HCT116 (cell line): ENCODE measurements around the gene SLC10A3.

Experiments used
- CEBPB ChIP-seq: IDR thresholded peaks from 2 replicates; pipeline ENCODE4 v1.6.1; 2012; ENCODE audit warnings: low read depth
- CTCF ChIP-seq, 3 experiments: fragments of 200-600 bp in 1 of 3; sonication (generic) in 1 of 3; IDR thresholded peaks in 2 of 3; conservative IDR thresholded peaks in 1 of 3; 2 replicates each; pipeline ENCODE4 v1.5.1; 2012 to 2017; ENCODE audit warnings: low read depth in 2 of 3, low read length in 2 of 3, antibody characterized with exemption in 1 of 3, borderline replicate concordance in 1 of 3, control low read depth in 1 of 3, mild to moderate bottlenecking in 1 of 3, mixed read lengths in 1 of 3, mixed run types in 1 of 3, moderate library complexity in 1 of 3; ENCODE audit not compliant: insufficient read depth in 1 of 3
- EGR1 ChIP-seq: IDR thresholded peaks from 2 replicates; pipeline ENCODE4 v1.6.1; 2012; ENCODE audit warnings: low read depth
- EZH2 ChIP-seq: fragments of 200-600 bp; sonication (generic); IDR thresholded peaks from 2 replicates; pipeline ENCODE4 v1.6.1; 2017; ENCODE audit warnings: antibody characterized with exemption, mixed run types
- EZH2phosphoT487 ChIP-seq: fragments of 200-600 bp; IDR thresholded peaks from 2 replicates; pipeline ENCODE4 v1.6.1; 2018; ENCODE audit warnings: antibody characterized with exemption, borderline replicate concordance
- POLR2A ChIP-seq: IDR thresholded peaks from 2 replicates; pipeline ENCODE4 v1.7.0; 2011; ENCODE audit warnings: borderline replicate concordance; ENCODE audit not compliant: insufficient read depth, insufficient read length; ENCODE audit errors: extremely low read depth
- POLR2AphosphoS5 ChIP-seq: IDR thresholded peaks from 2 replicates; pipeline ENCODE4 v1.6.1; 2011; ENCODE audit warnings: mild to moderate bottlenecking, low read depth, low read length, moderate library complexity
- RAD21 ChIP-seq: IDR thresholded peaks from 2 replicates; pipeline ENCODE4 v1.6.1; 2012; ENCODE audit warnings: low read depth, mild to moderate bottlenecking
- SIN3A ChIP-seq: IDR thresholded peaks from 2 replicates; pipeline ENCODE4 v1.6.1; 2012; ENCODE audit warnings: low read depth
- YY1 ChIP-seq: IDR thresholded peaks from 2 replicates; pipeline ENCODE4 v1.6.1; 2011; ENCODE audit warnings: low read length, low read depth, moderate library complexity, mild to moderate bottlenecking; ENCODE audit not compliant: insufficient replicate concordance; ENCODE audit errors: extremely low read depth
- ZFX ChIP-seq: fragments of 450-650 bp; IDR thresholded peaks from 2 replicates; pipeline ENCODE4 v1.6.1; 2017
- TF ChIP-seq, protein P1 (sequence below): IDR thresholded peaks from 2 replicates; pipeline ENCODE4 v1.6.1; 2012; ENCODE audit warnings: low read depth
- TF ChIP-seq, protein P2 (sequence below): IDR thresholded peaks from 2 replicates; pipeline ENCODE4 v1.6.1; 2011; ENCODE audit warnings: mild to moderate bottlenecking, low read length, moderate library complexity; ENCODE audit not compliant: insufficient replicate concordance; ENCODE audit errors: extremely low read depth
- TF ChIP-seq, protein P3 (sequence below): IDR thresholded peaks from 2 replicates; pipeline ENCODE4 v1.6.1; 2012

DNA sequence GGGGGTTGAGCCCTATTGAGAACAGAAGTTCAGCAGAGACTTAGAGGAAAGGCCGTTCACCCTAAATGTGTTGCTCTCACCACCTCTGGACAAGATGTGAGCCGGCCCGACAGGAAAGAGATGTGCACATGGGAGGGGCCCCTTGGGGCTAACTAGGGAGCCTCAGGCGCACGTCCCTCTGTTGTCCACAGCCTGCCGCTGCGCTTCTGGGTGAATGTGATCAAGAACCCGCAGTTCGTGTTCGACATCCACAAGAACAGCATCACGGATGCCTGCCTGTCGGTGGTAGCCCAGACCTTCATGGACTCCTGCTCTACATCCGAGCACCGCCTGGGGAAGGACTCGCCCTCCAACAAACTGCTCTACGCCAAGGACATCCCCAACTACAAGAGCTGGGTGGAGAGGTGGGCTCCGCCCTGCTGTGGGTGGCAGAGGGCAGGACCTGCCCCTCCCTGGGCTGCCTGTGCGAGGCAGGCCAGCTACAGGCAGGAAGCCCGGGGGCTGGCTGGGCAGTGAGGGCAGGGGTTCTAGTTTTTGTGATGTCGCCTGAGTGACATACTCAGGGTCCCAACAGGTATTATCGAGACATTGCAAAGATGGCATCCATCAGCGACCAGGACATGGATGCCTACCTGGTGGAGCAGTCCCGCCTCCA lies 19.4 kb downstream of the SLC10A3 start:
- TF ChIP-seq RAD21 (no peak), POLR2A (no peak), CTCF (IDR thresholded peaks at IDR 0.05 in 2 of 3, conservative IDR thresholded peaks at IDR 0.05 in 1 of 3; ENCODE audit: borderline replicate concordance in 1 of 3, insufficient read depth in 1 of 3, low read depth in 2 of 3, low read length in 2 of 3) (no peak), EGR1 (no peak), POLR2AphosphoS5 (no peak), EZH2phosphoT487 (no peak), ZFX (no peak), YY1 (no peak), CEBPB (no peak), SIN3A (no peak), EZH2 (no peak)
- TF ChIP-seq, protein P1, sequence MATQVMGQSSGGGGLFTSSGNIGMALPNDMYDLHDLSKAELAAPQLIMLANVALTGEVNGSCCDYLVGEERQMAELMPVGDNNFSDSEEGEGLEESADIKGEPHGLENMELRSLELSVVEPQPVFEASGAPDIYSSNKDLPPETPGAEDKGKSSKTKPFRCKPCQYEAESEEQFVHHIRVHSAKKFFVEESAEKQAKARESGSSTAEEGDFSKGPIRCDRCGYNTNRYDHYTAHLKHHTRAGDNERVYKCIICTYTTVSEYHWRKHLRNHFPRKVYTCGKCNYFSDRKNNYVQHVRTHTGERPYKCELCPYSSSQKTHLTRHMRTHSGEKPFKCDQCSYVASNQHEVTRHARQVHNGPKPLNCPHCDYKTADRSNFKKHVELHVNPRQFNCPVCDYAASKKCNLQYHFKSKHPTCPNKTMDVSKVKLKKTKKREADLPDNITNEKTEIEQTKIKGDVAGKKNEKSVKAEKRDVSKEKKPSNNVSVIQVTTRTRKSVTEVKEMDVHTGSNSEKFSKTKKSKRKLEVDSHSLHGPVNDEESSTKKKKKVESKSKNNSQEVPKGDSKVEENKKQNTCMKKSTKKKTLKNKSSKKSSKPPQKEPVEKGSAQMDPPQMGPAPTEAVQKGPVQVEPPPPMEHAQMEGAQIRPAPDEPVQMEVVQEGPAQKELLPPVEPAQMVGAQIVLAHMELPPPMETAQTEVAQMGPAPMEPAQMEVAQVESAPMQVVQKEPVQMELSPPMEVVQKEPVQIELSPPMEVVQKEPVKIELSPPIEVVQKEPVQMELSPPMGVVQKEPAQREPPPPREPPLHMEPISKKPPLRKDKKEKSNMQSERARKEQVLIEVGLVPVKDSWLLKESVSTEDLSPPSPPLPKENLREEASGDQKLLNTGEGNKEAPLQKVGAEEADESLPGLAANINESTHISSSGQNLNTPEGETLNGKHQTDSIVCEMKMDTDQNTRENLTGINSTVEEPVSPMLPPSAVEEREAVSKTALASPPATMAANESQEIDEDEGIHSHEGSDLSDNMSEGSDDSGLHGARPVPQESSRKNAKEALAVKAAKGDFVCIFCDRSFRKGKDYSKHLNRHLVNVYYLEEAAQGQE = no peak
- TF ChIP-seq, protein P2, sequence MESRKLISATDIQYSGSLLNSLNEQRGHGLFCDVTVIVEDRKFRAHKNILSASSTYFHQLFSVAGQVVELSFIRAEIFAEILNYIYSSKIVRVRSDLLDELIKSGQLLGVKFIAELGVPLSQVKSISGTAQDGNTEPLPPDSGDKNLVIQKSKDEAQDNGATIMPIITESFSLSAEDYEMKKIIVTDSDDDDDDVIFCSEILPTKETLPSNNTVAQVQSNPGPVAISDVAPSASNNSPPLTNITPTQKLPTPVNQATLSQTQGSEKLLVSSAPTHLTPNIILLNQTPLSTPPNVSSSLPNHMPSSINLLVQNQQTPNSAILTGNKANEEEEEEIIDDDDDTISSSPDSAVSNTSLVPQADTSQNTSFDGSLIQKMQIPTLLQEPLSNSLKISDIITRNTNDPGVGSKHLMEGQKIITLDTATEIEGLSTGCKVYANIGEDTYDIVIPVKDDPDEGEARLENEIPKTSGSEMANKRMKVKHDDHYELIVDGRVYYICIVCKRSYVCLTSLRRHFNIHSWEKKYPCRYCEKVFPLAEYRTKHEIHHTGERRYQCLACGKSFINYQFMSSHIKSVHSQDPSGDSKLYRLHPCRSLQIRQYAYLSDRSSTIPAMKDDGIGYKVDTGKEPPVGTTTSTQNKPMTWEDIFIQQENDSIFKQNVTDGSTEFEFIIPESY = no peak
- TF ChIP-seq, protein P3, sequence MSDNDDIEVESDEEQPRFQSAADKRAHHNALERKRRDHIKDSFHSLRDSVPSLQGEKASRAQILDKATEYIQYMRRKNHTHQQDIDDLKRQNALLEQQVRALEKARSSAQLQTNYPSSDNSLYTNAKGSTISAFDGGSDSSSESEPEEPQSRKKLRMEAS = no peak
